Dendritic cell treated with granulocyte-macrophage colony-stimulating factor and Interleukin-4, amounts not matched to agents 40 ng/mL and 50 ng/mL, for 4 days (primary cell): ENCODE data around the gene POLA1.

Source experiments
- H3K27ac Mint-ChIP-seq: one replicate; pipeline ENCODE4 v1.8.0; 2022; ENCODE audit warnings: mild to moderate bottlenecking, mixed read lengths
- H3K27me3 Mint-ChIP-seq: one replicate; pipeline ENCODE4 v1.8.0; 2022; ENCODE audit warnings: mild to moderate bottlenecking, mixed read lengths
- H3K36me3 Mint-ChIP-seq: one replicate; pipeline ENCODE4 v1.8.0; 2022; ENCODE audit warnings: low read depth, mixed read lengths
- H3K4me1 Mint-ChIP-seq: one replicate; pipeline ENCODE4 v1.8.0; 2022; ENCODE audit warnings: low read depth, mixed read lengths
- H3K4me3 Mint-ChIP-seq: one replicate; pipeline ENCODE4 v1.8.0; 2022; ENCODE audit warnings: mild to moderate bottlenecking, moderate library complexity, mixed read lengths
- H3K9me3 Mint-ChIP-seq: one replicate; pipeline ENCODE4 v1.8.0; 2022; ENCODE audit warnings: mixed read lengths
- intact Hi-C: fragments of 100-400 bp; cut with micrococcal nuclease; formaldehyde crosslinking; loops from one replicate; pipeline ENCODE4 v1.15.0; 2022

Gene POLA1

DNA sequence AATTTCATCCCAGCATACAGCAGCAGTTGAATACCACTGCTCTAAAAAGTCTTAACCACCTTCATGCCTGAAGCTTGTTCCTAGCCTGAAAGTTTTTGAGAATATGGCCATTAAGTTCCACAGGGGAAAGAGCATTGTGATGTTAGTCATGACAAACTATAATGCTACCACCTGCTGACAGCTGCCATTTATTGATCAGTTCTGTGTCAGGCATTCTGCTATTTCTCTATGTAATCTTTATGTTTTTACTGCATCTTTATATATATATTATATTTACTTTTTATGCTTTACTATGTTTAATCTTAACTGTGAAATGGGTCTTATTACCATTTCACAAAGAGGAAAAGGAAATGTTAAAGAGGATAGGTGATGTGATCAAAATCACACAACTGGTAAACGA lies 268.1 kb downstream of the POLA1 start:
- Mint-ChIP-seq H3K27me3 (no peaks in the 10 kb centered on the region), H3K9me3 (no peaks in the 10 kb centered on the region), H3K36me3 (no peaks in the 10 kb centered on the region), H3K4me3 (no peak overlapping the region), H3K4me1 (peaks cover 6% of the 10 kb centered on the region), H3K27ac (no peak overlapping the region)
- intact Hi-C loops = no loop called here

DNA sequence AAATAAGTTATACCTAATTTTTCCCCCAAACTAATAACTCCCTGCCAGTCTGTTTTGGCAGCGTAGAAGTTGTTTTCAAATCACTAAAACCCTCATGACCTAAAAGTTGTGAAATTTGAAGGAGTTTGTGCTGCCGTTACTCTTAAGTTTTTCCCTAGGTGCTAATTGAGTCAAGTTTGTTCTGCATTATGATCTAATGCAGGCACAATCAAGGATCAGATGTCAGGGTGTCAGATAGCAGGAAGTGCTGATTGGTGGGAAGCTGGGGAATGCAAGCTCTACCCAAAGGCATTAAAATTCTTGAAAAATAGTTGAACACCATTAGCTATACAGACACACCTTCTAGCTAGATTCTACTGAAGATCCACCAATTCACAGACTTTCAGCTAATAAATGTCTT lies 270.1 kb downstream of the POLA1 start:
- intact Hi-C loops = no loop called here
- no peaks in the 10 kb centered on the region for H3K4me1 Mint-ChIP-seq
- no peaks in the 10 kb centered on the region for H3K36me3 Mint-ChIP-seq

DNA sequence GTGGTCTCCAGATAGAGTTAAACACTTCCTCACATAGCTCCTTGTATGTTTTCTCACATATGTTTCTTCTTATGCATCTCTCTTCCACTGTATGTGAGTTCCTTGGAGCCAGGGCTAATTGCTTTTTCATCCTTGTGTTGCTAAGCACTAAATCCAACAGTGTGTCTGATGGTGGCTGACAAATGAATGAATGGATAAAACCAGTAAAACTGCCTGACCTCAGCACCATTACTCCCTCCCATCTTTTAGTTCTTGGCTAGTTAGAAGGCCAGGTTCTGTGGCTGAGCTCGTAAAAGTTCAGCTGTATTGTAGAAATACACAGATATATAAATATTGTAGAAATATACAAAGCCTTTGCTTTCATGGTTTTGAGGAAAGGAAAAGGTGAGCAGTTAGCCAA lies 271.7 kb downstream of the POLA1 start:
- H3K36me3 Mint-ChIP-seq = no peaks in the 10 kb centered on the region
- H3K4me1 Mint-ChIP-seq = no peaks in the 10 kb centered on the region
- intact Hi-C loops = no loop called here
- H3K27me3 Mint-ChIP-seq = no peaks in the 10 kb centered on the region
- no peak overlapping the region for H3K4me3 Mint-ChIP-seq
- H3K27ac Mint-ChIP-seq = no peak overlapping the region
- no peaks in the 10 kb centered on the region for H3K9me3 Mint-ChIP-seq

More for the DNA sequence above, 270.1 kb downstream of the POLA1 start:
- Mint-ChIP-seq H3K4me3 (no peak overlapping the region), H3K9me3 (no peaks in the 10 kb centered on the region), H3K27me3 (no peaks in the 10 kb centered on the region), H3K27ac (no peak overlapping the region)

DNA sequence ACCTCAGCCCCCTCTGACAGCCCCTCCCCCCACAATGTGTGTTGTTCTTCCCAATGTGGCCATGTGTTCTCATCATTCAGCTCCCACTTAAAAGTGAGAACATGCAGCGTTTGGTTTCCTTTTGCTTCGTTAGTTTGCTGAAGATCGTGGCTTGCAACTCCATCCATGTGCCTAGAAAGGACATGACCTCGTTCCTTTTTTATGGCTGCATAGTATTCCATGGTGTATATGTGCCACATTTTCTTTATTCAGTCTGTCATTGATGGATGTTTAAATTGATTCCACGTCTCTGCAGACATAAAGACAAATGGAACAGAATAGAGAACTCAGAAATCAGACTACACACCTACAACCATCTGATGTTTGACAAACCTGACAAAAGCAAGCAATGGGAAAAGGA lies 276.1 kb downstream of the POLA1 start:
- intact Hi-C loops = no loop called here
- H3K27ac Mint-ChIP-seq = no peak overlapping the region

DNA sequence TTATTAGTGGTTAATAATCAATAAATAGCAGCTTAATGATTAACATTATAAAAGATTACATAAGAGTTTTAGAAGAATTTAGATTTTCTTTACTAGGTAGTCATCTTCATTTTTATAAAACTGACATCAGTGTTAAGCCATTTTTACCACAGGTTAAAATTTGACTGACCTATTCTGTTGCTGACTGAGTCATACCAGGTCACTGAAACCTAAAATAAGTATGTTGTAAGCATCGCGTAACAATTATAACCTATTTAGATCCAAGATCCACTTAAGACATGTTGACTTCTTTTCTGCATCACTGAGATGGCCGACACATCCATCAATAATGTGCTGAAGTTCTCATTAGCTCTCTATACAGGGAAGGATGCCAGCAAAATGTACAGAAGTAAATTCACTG lies 285.4 kb downstream of the POLA1 start:
- no peaks in the 10 kb centered on the region for H3K36me3 Mint-ChIP-seq
- intact Hi-C loops = no loop called here
- H3K27me3 Mint-ChIP-seq = no peaks in the 10 kb centered on the region
- H3K4me1 Mint-ChIP-seq = no peaks in the 10 kb centered on the region
- H3K9me3 Mint-ChIP-seq = no peaks in the 10 kb centered on the region
- no peak overlapping the region for H3K4me3 Mint-ChIP-seq
- H3K27ac Mint-ChIP-seq = no peak overlapping the region

More for the DNA sequence above, 276.1 kb downstream of the POLA1 start:
- Mint-ChIP-seq H3K27me3 (no peaks in the 10 kb centered on the region), H3K4me1 (no peaks in the 10 kb centered on the region), H3K36me3 (no peaks in the 10 kb centered on the region), H3K4me3 (no peak overlapping the region), H3K9me3 (no peaks in the 10 kb centered on the region)

DNA sequence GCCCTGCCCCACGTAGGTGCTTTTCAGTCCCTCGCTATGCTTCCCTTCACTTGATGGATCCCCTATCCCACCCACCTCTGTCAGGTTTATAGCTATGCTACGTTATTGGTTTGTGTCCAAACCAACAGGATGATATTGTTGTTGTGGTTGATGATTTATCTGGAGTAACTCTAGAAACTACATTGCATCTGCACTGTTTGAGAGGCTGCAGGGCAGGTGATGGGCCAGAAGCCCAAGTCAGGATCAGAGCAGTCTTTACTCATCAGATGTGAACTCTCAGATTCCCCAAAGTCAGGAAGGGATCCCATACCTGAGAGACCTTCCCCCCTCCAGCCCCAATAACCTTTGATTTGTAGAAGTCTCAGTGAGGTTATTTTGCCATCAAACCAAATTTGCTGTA lies 287.3 kb downstream of the POLA1 start:
- H3K27ac Mint-ChIP-seq = no peak overlapping the region

DNA sequence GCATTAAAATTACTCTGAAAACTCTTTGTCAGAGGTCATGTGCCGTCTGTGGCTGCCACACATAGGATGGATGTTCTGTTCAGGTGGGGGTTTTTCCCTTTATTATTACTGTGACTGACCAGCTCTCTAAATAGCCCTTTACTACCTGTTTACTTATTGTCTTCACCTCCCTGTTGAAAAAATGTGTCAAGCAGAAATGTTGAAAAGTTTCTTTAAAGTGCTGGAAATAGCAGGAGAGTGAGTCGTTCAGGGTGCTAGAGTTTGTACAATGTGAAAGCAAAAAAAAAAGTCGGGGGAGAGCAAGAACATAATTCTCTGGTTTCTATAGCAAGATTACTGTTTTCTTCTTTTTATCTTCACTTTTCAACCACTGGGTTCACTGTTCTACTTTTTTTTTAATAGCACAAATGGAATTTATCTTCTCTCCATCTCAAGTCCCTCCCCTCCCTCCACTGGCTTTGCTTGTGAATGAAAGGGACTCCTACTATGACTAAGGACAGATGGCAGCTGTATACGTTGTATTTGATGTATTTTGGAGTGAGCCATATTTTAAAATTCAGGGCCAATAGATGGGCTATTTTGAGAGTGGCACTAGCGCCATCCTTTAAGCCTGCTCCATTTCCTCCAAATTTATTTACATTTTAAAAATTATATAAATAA lies 288.7 kb downstream of the POLA1 start:
- H3K27ac Mint-ChIP-seq = no peak overlapping the region
- no peaks in the 10 kb centered on the region for H3K4me1 Mint-ChIP-seq
- H3K4me3 Mint-ChIP-seq = no peak overlapping the region
- no peaks in the 10 kb centered on the region for H3K9me3 Mint-ChIP-seq
- no peaks in the 10 kb centered on the region for H3K27me3 Mint-ChIP-seq
- no peaks in the 10 kb centered on the region for H3K36me3 Mint-ChIP-seq
- intact Hi-C loops = no loop called here

More for the DNA sequence above, 287.3 kb downstream of the POLA1 start:
- H3K36me3 Mint-ChIP-seq = no peaks in the 10 kb centered on the region
- H3K27me3 Mint-ChIP-seq = no peaks in the 10 kb centered on the region
- H3K9me3 Mint-ChIP-seq = no peaks in the 10 kb centered on the region
- no peaks in the 10 kb centered on the region for H3K4me1 Mint-ChIP-seq
- intact Hi-C loops = no loop called here
- H3K4me3 Mint-ChIP-seq = no peak overlapping the region

DNA sequence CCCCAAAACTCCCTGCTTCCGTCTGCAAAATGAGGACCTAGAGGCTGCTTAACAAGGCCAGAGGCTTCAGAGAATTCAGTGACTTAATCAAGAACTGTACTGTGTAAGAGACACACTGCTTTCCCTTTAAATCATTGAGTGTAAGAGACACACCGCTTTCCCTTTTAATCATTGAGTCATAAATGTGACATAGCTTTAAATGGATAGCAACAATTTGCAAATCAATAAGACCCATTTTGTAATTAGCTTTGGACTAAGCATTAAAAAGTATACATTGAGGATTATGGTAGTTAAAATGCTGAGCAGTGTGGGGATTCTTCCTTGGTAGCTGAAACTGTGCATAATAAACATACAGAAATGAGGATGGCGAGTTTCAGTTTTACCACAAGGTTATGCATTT lies 290.2 kb downstream of the POLA1 start:
- intact Hi-C loops = no loop called here
- Mint-ChIP-seq H3K4me3 (no peak overlapping the region), H3K27ac (no peak overlapping the region), H3K4me1 (no peaks in the 10 kb centered on the region), H3K27me3 (no peaks in the 10 kb centered on the region), H3K36me3 (no peaks in the 10 kb centered on the region), H3K9me3 (no peaks in the 10 kb centered on the region)

DNA sequence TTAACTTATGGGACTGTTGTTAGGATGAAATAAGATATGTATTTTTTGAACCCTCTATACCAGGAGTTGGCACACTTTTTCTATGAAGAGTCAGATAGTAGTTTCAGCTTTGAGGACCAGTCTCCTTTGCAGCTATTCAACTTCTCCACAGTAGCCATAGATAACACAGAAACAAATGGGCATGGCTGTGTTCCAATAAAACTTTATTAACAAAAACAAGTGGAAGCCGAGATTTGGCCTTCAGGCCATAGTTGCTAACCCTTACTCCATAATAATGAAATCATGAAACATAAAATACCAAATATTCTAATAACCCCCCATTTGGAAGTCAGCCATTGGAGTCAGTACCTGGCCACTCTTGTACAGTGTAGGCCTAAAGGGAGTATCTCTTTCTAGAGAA lies 291.4 kb downstream of the POLA1 start:
- intact Hi-C loops = no loop called here
- Mint-ChIP-seq H3K27me3 (no peaks in the 10 kb centered on the region), H3K36me3 (no peaks in the 10 kb centered on the region), H3K27ac (no peak overlapping the region), H3K4me1 (no peaks in the 10 kb centered on the region), H3K9me3 (no peaks in the 10 kb centered on the region), H3K4me3 (no peak overlapping the region)

DNA sequence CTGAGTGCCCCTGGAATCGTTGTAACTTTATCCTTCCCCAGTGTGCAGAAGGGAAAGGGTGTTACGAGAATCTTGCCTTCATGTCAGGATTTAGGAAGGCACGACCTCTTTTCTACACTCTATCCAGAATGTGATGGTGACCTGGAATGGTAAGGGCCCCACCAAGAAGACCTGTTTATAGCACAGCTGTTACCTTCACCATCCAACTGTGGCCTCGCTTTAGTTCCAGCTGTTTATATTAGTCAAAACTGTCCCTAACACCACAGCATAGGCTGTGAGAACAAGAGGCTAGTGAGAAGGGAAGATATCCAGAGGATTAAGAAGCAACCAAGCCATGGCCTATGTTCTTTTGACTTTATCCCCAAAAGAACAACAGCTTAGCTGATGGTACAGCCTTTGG lies 294.0 kb downstream of the POLA1 start:
- intact Hi-C loops = no loop called here
- Mint-ChIP-seq H3K27ac (no peak overlapping the region), H3K27me3 (no peaks in the 10 kb centered on the region)

DNA sequence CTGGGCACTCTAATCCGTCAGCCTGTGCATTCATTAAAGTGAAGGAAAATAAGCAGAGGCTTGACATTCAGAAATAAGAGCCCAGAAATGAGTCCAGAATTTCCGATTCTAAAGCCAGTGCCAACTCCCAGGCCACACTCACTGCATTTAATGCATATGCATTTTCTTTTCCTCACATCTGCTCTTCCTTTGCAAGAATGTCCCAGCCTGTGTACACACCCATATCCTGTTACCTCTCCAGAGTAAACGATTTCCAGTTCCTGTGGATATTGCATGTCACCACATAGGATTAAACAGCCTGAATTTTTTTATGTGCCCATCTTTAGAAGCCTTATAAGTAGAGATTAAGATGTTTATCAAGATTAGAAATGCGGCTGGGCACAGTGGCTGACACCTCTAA lies 294.6 kb downstream of the POLA1 start:
- Mint-ChIP-seq H3K9me3 (no peaks in the 10 kb centered on the region), H3K4me3 (no peak overlapping the region), H3K27ac (no peak overlapping the region), H3K36me3 (peaks cover 6% of the 10 kb centered on the region), H3K27me3 (no peaks in the 10 kb centered on the region), H3K4me1 (no peaks in the 10 kb centered on the region)
- intact Hi-C loops = no loop called here

More for the DNA sequence above, 294.0 kb downstream of the POLA1 start:
- Mint-ChIP-seq H3K4me3 (no peak overlapping the region), H3K4me1 (no peaks in the 10 kb centered on the region), H3K9me3 (no peaks in the 10 kb centered on the region), H3K36me3 (peaks cover 6% of the 10 kb centered on the region)

DNA sequence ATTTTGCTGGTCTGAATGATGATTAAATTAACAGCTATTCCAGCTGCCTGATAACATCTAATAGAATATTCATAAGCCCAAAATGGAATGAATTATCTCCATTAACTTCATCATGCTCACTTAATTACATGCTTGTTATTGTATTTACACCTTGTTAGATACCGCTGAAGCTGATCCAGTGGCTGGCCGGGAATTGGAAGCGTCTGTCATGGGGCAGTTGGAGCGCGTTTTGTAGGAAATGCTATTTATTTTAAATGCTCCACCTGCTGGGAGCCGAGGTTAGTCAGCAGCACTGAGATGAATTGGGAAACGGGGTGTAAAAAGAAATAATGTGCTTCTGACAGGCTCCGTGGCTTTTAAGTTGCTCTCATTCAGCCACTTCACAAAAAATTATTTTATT lies 296.8 kb downstream of the POLA1 start:
- H3K27ac Mint-ChIP-seq = no peak overlapping the region
- no peak overlapping the region for H3K4me3 Mint-ChIP-seq
- intact Hi-C loops = no loop called here
- H3K9me3 Mint-ChIP-seq = no peaks in the 10 kb centered on the region
- no peaks in the 10 kb centered on the region for H3K4me1 Mint-ChIP-seq
- peaks cover 11% of the 10 kb centered on the region for H3K36me3 Mint-ChIP-seq
- H3K27me3 Mint-ChIP-seq = no peaks in the 10 kb centered on the region

DNA sequence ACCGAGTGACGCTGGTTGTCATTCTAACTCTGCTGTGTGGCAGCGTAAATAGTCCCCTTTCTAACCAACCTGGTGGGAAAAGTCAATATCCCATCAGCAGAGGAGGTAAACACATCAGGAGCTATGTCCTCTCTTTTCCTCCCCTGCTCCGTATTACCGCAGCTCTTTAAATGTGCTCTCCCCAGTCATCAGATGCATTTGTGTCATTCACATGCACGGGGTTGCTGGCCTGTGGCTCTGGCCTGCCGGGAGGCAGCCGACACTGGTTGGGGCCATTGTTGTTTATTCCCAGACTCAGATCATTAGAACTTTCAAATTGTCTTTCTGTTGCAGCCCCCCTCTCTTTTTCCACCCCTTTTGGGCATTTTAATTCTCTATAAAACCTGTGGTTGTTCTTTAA lies 300.2 kb downstream of the POLA1 start:
- Mint-ChIP-seq H3K27me3 (no peaks in the 10 kb centered on the region), H3K4me3 (no peak overlapping the region), H3K27ac (no peak overlapping the region), H3K36me3 (peaks cover 14% of the 10 kb centered on the region), H3K9me3 (no peaks in the 10 kb centered on the region), H3K4me1 (no peaks in the 10 kb centered on the region)
- intact Hi-C loops = no loop called here

DNA sequence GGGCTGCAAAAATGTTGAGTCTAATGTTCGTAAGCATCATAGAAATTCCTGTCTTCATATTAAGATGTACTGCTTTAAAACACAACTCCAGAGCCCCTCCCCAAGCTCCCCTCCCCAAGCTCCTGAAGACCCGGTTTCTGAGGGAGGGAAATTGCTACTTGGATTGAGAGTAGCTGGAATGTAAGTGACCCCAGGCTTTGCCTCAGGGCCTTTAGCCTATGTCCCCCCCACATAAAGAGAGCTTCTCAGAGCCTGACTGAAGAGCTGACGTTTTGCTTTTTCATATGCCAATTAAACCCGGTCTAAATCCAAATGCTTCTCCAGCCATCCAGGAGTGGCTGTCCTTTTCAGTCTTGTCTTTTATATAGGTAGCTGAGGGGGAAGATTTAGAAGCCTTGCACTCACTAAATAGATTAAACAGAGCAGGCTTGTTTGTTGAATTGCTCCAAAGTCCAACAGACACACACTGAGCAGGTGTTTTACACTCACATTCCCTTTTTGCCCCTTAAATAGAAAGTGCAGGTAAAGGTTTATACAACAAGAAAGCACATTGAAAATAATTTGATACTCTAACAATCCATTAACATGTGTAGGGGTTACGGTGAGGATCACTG lies 302.5 kb downstream of the POLA1 start:
- peaks cover 18% of the 10 kb centered on the region for H3K36me3 Mint-ChIP-seq

DNA sequence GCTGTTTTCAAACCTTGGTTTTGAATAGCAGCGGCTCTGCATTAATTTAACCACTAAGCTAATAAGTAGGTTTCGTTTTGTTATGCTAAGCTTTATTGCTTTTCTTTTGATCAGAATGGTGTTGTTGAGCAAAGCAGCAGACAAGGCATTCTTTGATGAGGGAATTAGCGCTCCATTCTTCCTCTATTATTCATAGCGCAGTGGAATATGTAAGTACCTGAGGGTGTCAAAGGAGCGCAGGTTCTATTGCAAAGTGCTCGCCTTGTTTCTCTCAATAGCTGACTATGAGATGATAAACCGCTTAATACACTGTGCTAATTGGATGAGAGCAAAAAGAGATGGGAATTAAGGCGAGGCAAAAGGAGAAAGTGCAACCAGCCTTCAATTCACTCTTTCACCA lies 305.8 kb downstream of the POLA1 start:
- peaks cover 11% of the 10 kb centered on the region for H3K4me1 Mint-ChIP-seq

More for the DNA sequence above, 302.5 kb downstream of the POLA1 start:
- Mint-ChIP-seq H3K27me3 (peaks cover 4% of the 10 kb centered on the region), H3K4me3 (no peak overlapping the region), H3K27ac (no peak overlapping the region), H3K9me3 (no peaks in the 10 kb centered on the region), H3K4me1 (no peaks in the 10 kb centered on the region)
- intact Hi-C loops = no loop called here

More for the DNA sequence above, 305.8 kb downstream of the POLA1 start:
- no peak overlapping the region for H3K27ac Mint-ChIP-seq
- H3K27me3 Mint-ChIP-seq = peaks cover 28% of the 10 kb centered on the region
- H3K4me3 Mint-ChIP-seq = no peak overlapping the region
- no peaks in the 10 kb centered on the region for H3K9me3 Mint-ChIP-seq
- intact Hi-C loops = no loop called here
- H3K36me3 Mint-ChIP-seq = peaks cover 14% of the 10 kb centered on the region
